Posterior cingulate gyrus (tissue), 11 donors: ENCODE data around the gene SYNE2.

Source experiments
- DNase-seq, 10 donors: peaks; one replicate each; pipeline versions ENCODE4 v3.0.0 to v3.0.0-alpha.2; 2020 to 2021; ENCODE audit warnings: mixed read lengths in 3 of 10
- intact Hi-C: fragments of 100-400 bp; cut with DNase I; formaldehyde crosslinking; loops from one replicate; pipeline ENCODE4 v1.15.1; 2023

The SYNE2 gene

DNA sequence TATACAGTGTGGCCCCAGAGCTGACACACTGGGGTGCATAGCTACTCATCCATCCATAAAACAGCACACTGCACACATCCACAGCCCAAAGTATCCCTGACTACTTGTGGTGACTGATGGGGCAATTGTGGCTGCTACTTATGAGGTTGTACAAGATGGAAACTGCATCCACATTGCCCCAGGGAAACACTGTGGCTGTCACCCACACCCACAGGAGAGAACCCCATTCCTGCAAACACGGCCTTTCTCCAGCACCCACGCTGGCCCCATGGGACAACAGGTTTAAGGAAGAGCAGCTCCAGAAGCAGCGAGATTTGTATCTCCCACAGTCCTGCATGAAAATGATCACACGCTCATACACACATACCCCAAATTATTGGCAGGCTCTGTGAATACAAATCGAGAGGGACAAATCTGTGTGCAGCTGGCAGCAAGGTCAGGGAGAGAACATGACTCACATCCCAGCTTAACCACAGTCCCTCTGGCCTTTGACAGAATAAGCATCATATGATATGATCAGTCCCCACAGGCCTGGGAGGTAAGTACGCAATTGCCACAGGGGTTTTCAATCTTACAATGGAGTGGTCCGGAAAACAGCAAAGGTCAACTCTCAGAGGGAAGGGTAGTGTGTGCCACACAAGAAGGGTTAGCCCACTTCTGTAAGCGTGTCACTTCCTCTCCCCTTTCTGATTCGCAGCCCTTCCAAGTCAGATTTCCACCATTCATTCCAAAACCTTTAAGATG is 379.5 kb downstream of the SYNE2 start:
- intact Hi-C loops = no loop called here
- DNase-seq = no peak

DNA sequence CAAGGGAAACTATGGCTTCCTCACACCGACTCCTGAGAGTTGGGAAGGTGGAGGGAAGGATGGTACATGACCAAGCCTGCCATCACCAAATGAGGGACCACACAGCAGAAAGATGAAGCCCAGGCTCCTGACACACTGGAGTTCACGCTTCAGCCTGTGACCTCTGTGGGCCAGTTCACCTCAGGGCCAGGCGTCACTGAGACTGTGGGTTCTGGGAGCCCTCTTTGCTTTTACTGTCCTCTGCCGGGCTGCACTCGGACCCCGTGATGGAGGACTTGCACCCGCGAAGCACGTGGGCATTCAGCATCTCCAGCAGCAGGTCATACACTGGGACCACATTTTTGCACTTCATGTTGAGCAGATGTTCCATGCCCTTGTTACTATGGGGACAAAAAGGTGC is 380.1 kb downstream of the SYNE2 start:
- no peak for DNase-seq
- intact Hi-C loops = no loop called here

DNA sequence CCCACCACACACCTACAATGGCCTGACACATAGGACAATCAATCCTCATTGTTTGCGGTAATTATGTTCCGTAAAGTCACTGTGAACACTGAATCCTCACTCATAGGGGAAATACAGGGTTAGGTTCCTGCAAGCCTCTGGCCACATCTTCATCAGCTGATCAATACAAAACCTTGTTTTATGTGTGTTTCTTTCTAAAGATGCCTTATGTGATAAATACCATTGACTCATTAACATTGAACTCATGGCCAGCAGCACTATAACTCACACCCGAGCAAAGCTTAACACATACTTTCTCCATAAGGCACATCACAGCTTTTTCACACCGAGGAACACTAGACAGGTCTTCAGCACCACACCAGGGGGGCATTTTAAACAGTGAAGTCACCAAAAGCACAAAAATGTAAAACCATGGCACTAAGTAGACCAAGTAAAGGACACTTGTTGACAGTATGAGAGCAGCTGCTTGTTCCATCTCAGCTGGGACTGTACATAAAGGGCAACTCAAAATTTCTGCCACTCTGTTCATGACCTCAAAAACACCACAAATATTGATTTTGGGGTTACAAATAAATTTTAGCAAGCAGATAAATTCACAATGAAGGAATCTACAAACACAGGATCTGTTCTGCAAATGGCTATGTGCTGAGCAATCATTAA is 380.9 kb downstream of the SYNE2 start:
- intact Hi-C loops = no loop called here
- no peak for DNase-seq

DNA sequence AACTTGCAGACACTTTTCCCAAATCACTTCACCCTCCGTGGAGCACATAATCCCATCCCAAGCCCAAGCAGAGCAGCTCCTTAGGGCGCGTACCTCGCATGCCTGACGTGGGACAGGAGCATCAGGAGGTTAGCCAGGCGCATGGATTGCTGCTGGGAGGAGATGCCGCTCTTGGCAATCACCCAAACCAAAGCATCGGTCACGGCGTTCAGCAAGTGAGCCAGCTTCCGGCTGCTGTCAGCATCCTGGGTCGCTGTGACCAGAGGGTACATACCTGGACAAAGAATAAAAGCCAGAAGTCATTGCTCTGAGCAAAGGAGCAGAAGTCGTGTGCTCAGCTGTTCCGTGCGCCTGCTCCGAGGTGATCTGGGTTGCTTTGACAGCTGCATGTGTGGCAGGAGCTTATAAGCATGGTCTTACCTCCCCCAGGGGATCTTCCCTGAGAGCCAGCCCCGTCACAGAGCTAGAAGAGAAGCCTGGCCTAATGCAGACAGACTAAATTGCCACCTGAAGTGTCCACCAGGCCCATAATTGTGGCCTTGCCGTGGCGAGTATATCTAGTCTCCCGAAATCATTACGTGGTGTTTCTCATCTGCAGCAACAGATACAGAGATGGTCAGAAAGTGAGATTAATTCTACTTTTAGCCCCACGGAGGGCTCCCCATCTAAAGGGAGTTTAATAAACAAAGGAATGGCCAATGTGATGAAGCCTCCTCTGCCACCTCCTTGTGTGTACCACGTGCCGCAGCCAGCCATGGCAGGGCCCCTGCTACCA is 382.3 kb downstream of the SYNE2 start:
- intact Hi-C loops = no loop called here
- no peak for DNase-seq

DNA sequence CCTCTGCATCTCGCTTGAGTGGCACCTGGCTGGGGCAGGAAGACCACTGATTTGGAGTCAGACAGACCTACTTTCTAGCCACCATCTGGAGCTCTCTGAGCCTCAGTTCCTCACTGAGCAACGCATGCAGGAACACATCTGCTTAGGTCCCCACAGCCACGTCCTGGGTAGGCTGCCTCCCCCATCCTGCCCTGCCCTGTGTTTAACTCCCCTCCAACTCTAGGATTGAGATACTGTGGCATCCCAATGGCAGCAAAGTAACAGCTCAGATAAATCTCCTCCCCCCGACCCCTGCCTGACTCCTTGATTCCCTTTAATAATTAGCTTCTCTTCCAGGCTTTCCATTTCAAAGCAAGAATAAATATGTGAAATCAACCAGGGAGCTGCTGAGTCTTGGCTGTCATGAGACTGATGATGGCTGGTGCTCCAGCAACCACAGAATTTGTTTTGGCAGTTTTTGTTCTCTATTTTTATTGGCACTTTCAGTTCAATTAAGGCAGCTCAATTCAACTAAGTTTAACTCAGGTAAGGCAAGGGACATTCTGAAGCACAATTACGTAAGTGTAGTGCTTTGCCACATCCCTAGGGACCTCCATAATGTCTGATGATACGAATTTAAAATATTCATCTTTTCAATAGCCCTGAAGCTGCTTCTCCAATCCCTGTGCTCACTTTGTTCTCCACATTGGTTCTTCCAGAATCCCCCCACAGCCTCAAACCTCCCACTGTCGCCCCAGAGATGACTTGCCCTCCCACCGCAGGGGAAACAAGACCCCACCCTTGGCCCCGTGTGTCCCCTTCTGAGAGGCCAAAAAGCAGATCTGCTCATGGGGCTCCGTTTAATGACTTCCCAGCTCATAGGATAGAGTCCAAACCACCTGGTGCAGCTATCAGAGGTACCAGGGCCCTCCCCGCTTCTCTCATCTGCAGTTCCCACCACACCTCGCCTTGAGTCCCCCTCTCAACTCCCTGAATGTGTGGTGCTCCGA is 383.1 kb downstream of the SYNE2 start:
- DNase-seq = no peak
- intact Hi-C loops = no loop called here

DNA sequence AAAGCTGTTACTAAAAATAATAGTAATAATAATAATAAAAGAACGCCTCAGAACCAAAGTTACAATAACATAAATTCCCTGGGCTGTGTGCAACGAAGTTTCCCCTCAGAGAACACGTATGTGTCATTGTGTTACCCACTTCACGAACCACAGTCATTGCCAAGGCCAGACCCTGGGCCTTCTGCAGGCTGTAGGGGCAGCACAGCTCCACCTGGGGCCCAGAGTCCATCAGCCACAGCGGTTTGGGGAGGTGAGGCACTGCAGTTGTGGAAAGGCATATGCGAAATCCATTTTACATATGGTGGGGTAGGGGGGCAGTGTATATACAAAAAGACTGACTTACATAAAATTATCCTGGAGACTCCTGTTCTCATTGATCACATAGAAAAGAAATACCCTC is 385.2 kb downstream of the SYNE2 start:
- intact Hi-C loops = no loop called here
- no peak for DNase-seq

DNA sequence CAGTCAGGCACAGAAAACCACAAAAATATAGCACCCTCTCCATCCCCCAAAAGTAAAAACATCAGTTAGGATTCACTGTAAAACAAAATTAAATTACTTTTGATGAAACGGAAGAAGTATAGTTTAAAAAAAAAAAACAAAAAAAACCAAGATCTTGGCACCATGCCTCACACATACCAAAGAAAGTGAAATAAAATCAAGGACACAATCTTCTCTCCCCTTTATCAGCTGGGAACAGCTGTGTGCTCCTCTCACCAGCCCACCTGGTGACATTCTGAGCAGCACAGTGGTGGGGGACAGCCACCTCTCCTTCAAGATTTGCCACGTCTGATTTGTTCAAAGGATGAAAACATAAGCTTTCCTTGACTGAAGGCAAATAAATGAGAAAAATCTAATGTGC is 385.8 kb downstream of the SYNE2 start:
- DNase-seq = no peak
- intact Hi-C loops = no loop called here

DNA sequence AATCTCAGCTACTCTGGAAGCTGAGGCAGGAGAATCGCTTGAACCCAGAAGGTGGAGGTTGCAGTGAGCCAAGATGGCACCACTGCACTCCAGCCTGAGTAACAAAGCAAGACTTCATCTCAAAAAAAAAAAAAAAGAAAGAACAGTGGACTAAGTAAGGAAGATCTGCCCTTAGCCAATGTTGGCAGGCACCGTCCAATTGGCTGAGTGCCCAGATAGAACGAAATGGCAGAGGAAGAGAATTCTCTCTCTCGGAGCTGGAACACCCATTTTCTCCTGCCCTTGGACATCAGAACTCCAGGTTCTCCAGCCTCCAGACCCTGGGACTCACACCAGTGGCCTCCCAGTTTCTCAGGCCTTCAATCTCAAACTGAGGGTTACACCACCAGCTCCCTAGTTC is 391.5 kb downstream of the SYNE2 start:
- intact Hi-C loops = no loop called here
- DNase-seq = no peak

DNA sequence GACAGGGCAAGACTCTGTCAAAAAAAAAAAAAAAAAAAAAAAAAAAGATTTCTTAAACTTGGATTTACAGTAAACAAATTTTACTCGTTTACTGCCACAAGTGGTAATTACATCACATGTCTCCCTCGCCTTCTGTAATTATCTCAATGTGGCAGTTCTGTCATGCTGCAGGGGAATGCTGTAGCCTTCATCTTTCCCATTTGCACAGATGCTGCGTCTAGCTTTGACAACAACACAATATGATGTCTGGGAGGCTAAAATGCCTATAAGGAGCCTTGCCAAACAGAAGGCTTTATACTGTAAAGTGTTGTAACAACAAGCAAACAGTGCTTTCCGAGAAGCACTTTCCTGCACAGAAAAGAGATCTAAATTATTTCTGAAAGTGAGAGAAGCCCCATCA is 392.7 kb downstream of the SYNE2 start:
- no peak for DNase-seq
- intact Hi-C loops = no loop called here

DNA sequence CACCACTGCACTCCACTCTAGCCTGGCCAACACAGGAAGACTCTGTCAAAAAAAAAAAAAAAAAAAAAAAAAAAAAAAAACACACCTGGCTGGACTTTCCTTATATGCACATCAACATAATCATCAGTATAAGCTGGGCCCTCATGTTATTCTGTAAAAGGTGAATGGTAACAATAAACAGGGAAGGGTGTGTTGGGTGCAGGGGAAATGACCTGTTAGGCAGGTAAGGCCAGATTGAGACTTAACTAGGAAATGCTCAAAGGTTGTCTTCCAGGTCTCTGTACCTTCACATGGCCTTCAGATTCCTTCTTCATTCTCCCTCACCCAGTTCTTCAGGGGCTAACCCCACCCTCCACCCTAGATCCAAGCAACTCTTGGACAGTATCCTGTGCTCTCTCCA is 393.9 kb downstream of the SYNE2 start:
- intact Hi-C loops = no loop called here
- no peak for DNase-seq

DNA sequence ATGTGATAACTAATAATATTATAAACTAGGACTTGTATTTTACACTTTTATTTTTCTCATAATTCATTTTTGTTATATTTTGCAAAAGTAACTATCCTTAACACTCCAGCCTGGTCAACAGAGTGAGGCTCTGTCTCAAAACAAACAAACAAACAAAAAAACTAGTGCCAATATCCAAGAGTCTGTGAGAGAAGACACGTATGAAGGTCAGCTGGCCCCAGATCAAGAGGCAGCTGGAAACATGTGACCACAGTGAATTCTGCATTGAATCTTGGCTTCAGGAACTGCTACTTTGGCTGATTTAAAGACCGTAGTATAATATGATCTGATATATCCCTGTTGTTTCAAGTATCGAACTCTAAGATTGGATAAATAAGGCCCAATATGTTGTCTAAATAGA is 394.4 kb downstream of the SYNE2 start:
- DNase-seq = no peak
- intact Hi-C loops = no loop called here

DNA sequence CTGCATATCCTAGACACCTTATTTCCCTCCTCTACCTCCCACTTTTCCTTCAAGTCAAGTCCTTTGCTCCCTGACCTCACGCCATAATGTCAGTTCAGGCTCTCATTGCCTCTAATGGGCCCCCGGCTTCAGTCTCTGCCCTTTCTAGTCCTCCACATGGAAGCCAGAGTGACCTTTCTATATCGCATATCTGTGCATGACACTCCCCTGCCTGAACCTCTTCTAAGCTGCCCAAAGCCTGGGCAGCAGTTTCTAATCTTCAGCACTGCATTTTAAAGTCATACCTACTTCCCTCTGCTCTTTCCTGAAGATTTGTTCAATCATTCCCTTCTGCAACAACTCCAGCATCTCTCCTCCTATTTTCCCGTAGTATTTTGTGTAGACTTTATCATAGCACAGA is 395.9 kb downstream of the SYNE2 start:
- DNase-seq = no peak
- intact Hi-C loops = no loop called here

DNA sequence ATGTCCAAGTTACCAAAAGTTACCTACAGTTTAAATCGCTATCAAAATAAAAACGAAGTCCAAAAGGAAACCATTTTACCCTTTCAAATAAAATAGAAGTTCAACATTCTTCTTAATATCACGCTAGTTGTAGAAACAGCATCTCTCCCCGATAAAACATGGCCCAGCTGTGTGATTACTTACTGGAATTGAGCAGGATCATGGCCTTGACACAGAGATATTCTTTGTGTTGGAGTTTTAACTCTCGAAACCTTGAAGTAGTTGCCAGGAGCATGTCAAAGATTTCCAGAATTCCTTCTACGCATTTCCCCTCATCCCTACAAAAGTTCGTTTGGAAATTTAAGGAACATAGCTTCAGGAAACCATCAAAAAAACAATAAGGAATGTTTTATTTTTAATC is 396.6 kb downstream of the SYNE2 start:
- intact Hi-C loops = no loop called here
- DNase-seq = no peak

DNA sequence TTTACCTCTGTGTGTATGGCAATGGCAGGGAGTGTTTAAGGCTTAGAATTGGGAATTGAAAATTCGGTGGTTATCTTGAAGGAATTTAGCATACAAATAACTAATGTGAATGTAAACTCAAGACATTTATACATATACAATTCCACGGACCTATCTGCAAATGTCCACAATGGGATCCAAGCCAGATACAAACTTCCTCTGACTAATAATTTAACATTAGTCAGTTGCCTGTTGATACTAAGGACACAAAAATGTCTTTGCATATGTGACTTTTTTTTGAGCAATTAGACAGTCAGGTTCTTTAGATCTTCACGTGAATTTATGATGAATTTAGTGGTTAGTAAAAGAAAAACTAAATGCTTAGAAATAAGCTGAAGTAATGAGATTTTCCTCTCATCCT is 400.9 kb downstream of the SYNE2 start:
- DNase-seq = no peak
- intact Hi-C loops = no loop called here

DNA sequence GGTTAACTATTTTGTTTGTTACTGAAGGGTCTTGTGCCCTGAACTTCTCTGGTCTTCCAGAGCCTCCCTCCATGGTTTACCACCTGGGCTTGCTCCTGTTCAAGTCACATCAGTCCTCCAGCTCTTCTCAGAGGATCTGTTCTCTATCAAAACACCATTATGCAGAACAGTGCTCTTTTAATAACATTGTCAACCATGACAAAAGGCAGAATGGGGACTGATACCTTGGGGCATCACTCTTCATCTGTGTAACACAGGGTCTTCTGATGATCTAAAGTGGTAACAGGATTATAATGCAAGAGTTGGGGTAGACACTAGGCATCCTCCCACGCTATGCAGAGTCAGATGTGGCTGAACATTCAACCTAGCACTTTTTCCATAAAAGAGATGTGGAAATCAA is 403.0 kb downstream of the SYNE2 start:
- DNase-seq = no peak
- intact Hi-C loops = no loop called here

DNA sequence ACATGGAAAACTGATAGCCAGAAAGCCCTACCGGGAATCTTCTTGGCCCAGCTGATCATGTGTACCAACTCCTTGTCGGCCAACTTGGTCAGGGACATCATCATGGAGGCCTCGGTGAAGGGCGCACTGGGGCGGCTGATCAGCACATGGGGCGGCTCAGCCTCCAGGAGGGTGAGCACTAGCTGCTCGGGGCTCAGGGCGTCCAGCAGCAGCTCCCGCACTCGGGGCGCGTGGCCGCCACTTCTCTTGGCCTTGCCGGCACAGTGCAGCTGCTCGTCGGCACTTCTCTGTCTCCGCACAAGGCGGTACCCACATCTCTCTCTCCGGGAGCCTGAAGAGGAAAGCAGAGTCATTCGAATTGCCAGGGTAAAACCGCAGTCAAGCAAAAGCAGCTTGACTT is 407.6 kb downstream of the SYNE2 start:
- DNase-seq = no peak
- intact Hi-C loops = no loop called here

DNA sequence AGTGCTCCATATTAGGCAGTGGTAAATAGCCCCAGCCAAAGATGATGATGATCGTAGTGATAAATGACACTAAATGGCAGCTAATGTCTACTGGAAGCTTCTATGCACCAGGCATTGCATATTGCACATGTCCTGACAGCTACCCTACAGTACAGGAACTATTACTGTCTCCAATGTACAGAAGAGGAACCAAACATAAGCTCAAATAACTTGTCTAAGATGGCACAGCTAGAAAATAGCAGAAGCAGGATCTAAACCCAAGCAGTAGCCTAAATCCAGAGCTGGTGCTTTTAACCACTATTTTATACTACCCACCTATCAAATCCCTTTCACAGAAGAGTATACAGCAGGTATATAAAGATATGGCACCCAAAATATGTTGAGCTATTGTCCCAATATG is 412.4 kb downstream of the SYNE2 start:
- intact Hi-C loops = no loop called here

DNA sequence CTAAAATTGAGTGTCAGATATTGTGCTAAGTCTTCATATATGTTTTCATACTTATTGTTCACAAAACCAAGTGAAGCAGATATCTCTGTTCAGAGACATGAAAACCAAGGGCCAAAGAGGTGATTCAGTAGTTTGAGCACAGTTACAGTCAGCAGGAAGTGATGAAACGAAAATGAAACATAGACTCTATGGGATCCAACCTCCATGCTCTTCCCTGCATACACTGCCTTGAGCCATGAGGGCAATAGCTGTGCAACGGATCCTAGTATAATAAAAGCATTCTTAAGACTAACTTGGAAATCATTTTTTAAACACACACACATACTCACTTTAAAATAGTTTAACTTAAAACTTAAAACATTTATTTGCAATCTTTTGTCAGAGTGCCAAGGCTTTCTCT is 413.4 kb downstream of the SYNE2 start:
- DNase-seq = no peak
- intact Hi-C loops = no loop called here

More for the DNA sequence above, 412.4 kb downstream of the SYNE2 start:
- DNase-seq = no peak

DNA sequence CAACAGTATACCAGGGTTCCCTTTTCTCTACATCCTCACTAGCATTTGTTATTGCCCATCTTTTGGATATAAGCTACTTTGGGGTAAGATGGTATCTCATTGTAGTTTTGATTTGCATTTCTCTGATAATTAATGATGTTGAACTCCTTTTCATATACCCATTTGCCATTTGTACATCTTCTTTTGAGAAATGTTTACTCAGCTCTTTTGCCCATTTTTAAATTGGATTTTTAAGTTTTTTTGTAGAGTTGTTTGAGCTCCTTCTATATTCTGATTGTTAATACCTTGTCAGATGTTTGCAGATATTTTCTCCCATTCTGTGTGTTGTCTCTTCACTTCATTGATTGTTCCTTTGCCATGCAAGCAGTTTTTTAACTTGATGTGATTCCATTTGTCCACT is 419.2 kb downstream of the SYNE2 start:
- no peak for DNase-seq
- intact Hi-C loops = no loop called here
